Prostate gland (tissue), 2 donors: ENCODE measurements around the gene DTL.

Source experiments
- CTCF ChIP-seq, 4 experiments: fragments of 200-600 bp in 2 of 4; fragments of 450-650 bp in 2 of 4; sonication (generic) in 2 of 4; IDR thresholded peaks; 1 replicate in 3 of 4; 2 replicates in 1 of 4; pipeline ENCODE4 v1.5.1; 2016 to 2019; ENCODE audit warnings: antibody characterized with exemption in 4 of 4, mild to moderate bottlenecking in 2 of 4, moderate library complexity in 2 of 4
- POLR2A ChIP-seq: fragments of 450-650 bp; IDR thresholded peaks from one replicate; pipeline ENCODE4 v1.6.1; 2016; ENCODE audit warnings: antibody characterized with exemption, mild to moderate bottlenecking
- POLR2AphosphoS5 ChIP-seq: sonication (generic); formaldehyde crosslinking; IDR thresholded peaks from one replicate; pipeline ENCODE4 v1.6.1; 2017; ENCODE audit warnings: antibody characterized with exemption

GRCh38 chr1:212024469-212025149, 10.9 kb upstream of the DTL start:
- TF ChIP-seq CTCF (IDR thresholded peaks at IDR 0.05) (no peak), POLR2AphosphoS5 (no peak), POLR2A (no peak)
